ENCODE measurements around the gene ESRRG.

- TF ChIP-seq, protein P1, sequence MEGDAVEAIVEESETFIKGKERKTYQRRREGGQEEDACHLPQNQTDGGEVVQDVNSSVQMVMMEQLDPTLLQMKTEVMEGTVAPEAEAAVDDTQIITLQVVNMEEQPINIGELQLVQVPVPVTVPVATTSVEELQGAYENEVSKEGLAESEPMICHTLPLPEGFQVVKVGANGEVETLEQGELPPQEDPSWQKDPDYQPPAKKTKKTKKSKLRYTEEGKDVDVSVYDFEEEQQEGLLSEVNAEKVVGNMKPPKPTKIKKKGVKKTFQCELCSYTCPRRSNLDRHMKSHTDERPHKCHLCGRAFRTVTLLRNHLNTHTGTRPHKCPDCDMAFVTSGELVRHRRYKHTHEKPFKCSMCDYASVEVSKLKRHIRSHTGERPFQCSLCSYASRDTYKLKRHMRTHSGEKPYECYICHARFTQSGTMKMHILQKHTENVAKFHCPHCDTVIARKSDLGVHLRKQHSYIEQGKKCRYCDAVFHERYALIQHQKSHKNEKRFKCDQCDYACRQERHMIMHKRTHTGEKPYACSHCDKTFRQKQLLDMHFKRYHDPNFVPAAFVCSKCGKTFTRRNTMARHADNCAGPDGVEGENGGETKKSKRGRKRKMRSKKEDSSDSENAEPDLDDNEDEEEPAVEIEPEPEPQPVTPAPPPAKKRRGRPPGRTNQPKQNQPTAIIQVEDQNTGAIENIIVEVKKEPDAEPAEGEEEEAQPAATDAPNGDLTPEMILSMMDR (conservative IDR thresholded peaks at IDR 0.05; ENCODE audit: low read length), result no peak
- TF ChIP-seq EZH2phosphoT487 (IDR thresholded peaks at IDR 0.05; ENCODE audit: borderline replicate concordance), result no peak
Measured at GRCh38 chr1:216542741-216543140, 180.5 kb downstream of the ESRRG start.

All from Loucy (cell line).